Parathyroid adenoma (tissue), 2 donors: Measurements from ENCODE around the gene SUN5.

ENCODE experiments used
- H2AFZ ChIP-seq: fragments of 300-600 bp; sonication (generic); one replicate; pipeline ENCODE4 v1.7.0; 2017; ENCODE audit warnings: antibody characterized with exemption, mild to moderate bottlenecking
- H3K27ac ChIP-seq: fragments of 300-600 bp; sonication (generic); one replicate; pipeline ENCODE4 v1.7.0; 2017
- H3K27me3 ChIP-seq: fragments of 300-600 bp; sonication (generic); one replicate; pipeline ENCODE4 v1.7.0; 2017; ENCODE audit warnings: low read length; ENCODE audit not compliant: control insufficient read depth, insufficient read depth
- H3K36me3 ChIP-seq: fragments of 300-600 bp; sonication (generic); one replicate; pipeline ENCODE4 v1.7.0; 2017; ENCODE audit warnings: low read length; ENCODE audit not compliant: control insufficient read depth, insufficient read depth
- H3K4me1 ChIP-seq: fragments of 300-600 bp; sonication (generic); one replicate; pipeline ENCODE4 v1.7.0; 2017; ENCODE audit warnings: control low read depth
- H3K4me2 ChIP-seq: fragments of 300-600 bp; sonication (generic); one replicate; pipeline ENCODE4 v1.7.0; 2017; ENCODE audit warnings: low read length
- H3K4me3 ChIP-seq: fragments of 300-600 bp; sonication (generic); one replicate; pipeline ENCODE4 v1.7.0; 2017; ENCODE audit warnings: low read depth, low read length
- H3K79me2 ChIP-seq: fragments of 300-600 bp; sonication (generic); one replicate; pipeline ENCODE4 v1.7.0; 2017; ENCODE audit warnings: control low read depth
- H3K9ac ChIP-seq: fragments of 300-600 bp; sonication (generic); one replicate; pipeline ENCODE4 v1.7.0; 2017; ENCODE audit warnings: mild to moderate bottlenecking
- H3K9me3 ChIP-seq: fragments of 300-600 bp; sonication (generic); one replicate; pipeline ENCODE4 v1.7.0; 2017; ENCODE audit warnings: low read length; ENCODE audit not compliant: control insufficient read depth
- TF ChIP-seq, protein P1 (sequence below): fragments of 300-600 bp; sonication (generic); IDR thresholded peaks from one replicate; pipeline ENCODE4 v1.7.0; 2017; ENCODE audit warnings: antibody characterized with exemption, mild to moderate bottlenecking
- donor health status: primary hyperparathyroidism.

Gene SUN5

DNA sequence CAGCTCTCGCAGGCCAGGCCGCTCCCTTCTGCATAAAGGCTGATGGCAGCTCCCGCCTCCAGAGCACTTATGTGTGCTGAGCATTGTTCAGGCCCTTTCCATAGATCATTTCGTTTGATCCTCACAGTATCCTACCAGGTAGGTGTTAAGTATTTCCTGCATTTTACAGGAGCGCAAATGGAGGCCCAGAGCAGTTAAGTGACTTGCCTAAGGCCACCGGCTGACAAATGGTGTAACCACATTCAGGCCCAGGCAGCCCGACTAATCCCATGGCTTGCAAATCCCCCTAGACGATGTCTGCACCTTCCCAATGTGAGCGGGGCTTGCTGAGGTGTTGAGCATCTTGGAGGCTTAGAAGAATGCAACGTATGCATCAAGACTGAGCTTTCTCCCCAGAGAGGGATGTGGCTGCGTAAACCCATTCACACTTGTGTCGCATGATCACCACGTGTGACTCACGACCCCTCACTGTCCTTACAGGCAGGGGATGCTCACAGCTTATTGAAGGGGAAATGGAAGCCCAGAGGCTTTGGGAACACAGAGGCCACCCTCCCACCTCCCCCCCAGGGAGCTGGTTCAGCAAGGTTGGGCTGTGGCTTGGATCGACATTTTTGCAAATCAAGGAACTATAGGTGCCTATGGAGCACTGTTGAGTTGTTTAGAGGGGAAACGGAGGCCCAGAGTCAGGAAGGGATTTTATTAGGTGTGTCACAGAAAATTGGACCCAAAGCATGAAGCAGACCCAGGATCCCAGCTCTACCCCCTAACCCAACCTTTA is 10.3 kb upstream of the SUN5 start:
- TF ChIP-seq, protein P1, sequence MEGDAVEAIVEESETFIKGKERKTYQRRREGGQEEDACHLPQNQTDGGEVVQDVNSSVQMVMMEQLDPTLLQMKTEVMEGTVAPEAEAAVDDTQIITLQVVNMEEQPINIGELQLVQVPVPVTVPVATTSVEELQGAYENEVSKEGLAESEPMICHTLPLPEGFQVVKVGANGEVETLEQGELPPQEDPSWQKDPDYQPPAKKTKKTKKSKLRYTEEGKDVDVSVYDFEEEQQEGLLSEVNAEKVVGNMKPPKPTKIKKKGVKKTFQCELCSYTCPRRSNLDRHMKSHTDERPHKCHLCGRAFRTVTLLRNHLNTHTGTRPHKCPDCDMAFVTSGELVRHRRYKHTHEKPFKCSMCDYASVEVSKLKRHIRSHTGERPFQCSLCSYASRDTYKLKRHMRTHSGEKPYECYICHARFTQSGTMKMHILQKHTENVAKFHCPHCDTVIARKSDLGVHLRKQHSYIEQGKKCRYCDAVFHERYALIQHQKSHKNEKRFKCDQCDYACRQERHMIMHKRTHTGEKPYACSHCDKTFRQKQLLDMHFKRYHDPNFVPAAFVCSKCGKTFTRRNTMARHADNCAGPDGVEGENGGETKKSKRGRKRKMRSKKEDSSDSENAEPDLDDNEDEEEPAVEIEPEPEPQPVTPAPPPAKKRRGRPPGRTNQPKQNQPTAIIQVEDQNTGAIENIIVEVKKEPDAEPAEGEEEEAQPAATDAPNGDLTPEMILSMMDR: no peak
- H3K9ac ChIP-seq: no peak overlapping the region

GRCh38 chr20:33013701-33014326 is 9.6 kb upstream of the SUN5 start:
- no peak overlapping the region for H3K27ac ChIP-seq
- no peak overlapping the region for H3K9ac ChIP-seq
- H3K4me3 ChIP-seq: no peak overlapping the region
- H2AFZ ChIP-seq: no peak overlapping the region
- H3K27me3 ChIP-seq: no peaks in the 10 kb centered on the region
- no peaks in the 10 kb centered on the region for H3K36me3 ChIP-seq
- no peaks in the 10 kb centered on the region for H3K79me2 ChIP-seq
- H3K4me2 ChIP-seq: no peak overlapping the region
- TF ChIP-seq, protein P1: no peak
- H3K4me1 ChIP-seq: no peaks in the 10 kb centered on the region
- no peaks in the 10 kb centered on the region for H3K9me3 ChIP-seq

More for the DNA sequence above, 10.3 kb upstream of the SUN5 start:
- Histone ChIP-seq H2AFZ (no peak overlapping the region), H3K4me3 (no peak overlapping the region), H3K79me2 (no peaks in the 10 kb centered on the region), H3K4me2 (no peak overlapping the region), H3K4me1 (no peaks in the 10 kb centered on the region), H3K9me3 (no peaks in the 10 kb centered on the region), H3K27ac (no peak overlapping the region), H3K36me3 (no peaks in the 10 kb centered on the region), H3K27me3 (no peaks in the 10 kb centered on the region)

DNA sequence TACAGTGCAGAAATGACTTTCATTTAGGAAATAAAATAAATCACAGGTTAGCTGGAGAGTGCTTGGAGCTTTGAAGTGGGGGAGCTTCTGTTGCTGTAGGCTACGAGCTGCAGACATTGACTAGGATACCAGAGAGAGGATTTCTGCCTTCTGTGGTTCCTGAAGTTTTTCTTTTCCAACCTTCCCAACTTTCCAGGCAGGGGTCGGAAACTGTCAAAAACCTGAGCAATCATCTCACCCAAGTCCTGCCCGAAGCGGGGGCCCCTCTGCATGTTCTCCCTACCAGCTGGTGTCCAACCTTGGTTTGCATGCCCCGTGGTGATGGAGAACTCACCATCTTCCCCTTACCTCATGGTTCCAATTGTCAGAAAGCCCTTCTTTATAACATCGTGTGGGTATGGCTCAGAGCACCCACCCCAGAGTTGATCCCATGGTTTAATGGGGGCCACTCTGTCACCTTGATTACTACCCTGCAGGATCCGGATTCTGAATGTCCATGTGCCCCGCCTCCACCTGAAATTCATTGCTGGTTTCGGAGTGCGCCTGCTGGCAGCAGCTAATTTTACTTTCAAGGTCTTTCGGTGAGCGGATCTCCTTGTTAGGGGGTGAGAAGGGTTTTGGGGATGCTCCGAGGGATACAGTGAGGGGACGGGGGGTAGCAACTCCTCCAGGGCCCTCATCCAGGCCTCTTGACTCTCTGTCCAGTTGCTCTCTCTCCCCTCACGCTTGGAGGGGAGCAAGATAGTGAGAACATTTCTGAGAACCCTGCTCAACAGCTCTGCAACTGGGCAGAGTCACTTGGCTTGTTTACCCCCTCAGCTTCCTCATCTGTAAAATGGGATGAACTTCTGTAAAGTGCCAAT is 8.3 kb upstream of the SUN5 start:
- TF ChIP-seq, protein P1: no peak
- Histone ChIP-seq H3K27ac (no peak overlapping the region), H3K4me3 (no peak overlapping the region), H3K9me3 (no peaks in the 10 kb centered on the region), H3K4me1 (no peaks in the 10 kb centered on the region), H3K79me2 (no peaks in the 10 kb centered on the region), H3K27me3 (no peaks in the 10 kb centered on the region), H3K4me2 (no peak overlapping the region), H3K36me3 (no peaks in the 10 kb centered on the region), H3K9ac (no peak overlapping the region), H2AFZ (no peak overlapping the region)

GRCh38 chr20:33010674-33011449 is 6.6 kb upstream of the SUN5 start:
- Histone ChIP-seq H3K4me2 (no peak overlapping the region), H3K79me2 (no peaks in the 10 kb centered on the region), H3K4me1 (no peaks in the 10 kb centered on the region), H3K36me3 (no peaks in the 10 kb centered on the region), H2AFZ (no peak overlapping the region), H3K9ac (no peak overlapping the region), H3K27me3 (no peaks in the 10 kb centered on the region), H3K9me3 (no peaks in the 10 kb centered on the region), H3K4me3 (no peak overlapping the region), H3K27ac (no peak overlapping the region)
- TF ChIP-seq, protein P1: no peak
